Measurements from ENCODE around the gene GAS2.

GRCh38 chr11:22734628-22735345, 68.4 kb downstream of the GAS2 start:
- TF ChIP-seq EZH2 (IDR thresholded peaks at IDR 0.05; ENCODE audit: low read length, missing control alignments) (no peak), CTCF (conservative IDR thresholded peaks at IDR 0.05 in 1 of 2, IDR thresholded peaks at IDR 0.05 in 1 of 2; ENCODE audit: low read depth in 1 of 2, low read length in 2 of 2) (no peak)

Measured in fibroblast of lung (primary cell).